Skeletal muscle satellite cell (primary cell): Measurements from ENCODE around the gene FARS2.
"Not testable (repeated sequence)": the region's sequence is repeated elsewhere in the genome, so short reads cannot be mapped to it uniquely, and the experiment has no call there.

Experiments
- H3K27me3 ChIP-seq: 2 replicates; pipeline ENCODE4 v1.7.0; 2013; ENCODE audit warnings: low read length; ENCODE audit not compliant: control insufficient read depth, insufficient read depth
- H3K36me3 ChIP-seq: 2 replicates; pipeline ENCODE4 v1.7.0; 2013; ENCODE audit warnings: mild to moderate bottlenecking, control low read depth, low read length; ENCODE audit not compliant: insufficient read depth
- H3K4me1 ChIP-seq: 2 replicates; pipeline ENCODE4 v1.7.0; 2013; ENCODE audit warnings: low read length; ENCODE audit not compliant: control insufficient read depth, insufficient read depth
- H3K4me2 ChIP-seq: 2 replicates; pipeline ENCODE4 v1.7.0; 2013; ENCODE audit warnings: mild to moderate bottlenecking, low read length
- H3K4me3 ChIP-seq: 2 replicates; pipeline ENCODE4 v1.7.0; 2013; ENCODE audit warnings: low read length
- H3K9ac ChIP-seq: 2 replicates; pipeline ENCODE4 v1.7.0; 2013; ENCODE audit warnings: mild to moderate bottlenecking, low read depth, low read length, moderate library complexity
- H3K9me3 ChIP-seq: replicated peaks from 2 replicates; pipeline ENCODE4 v1.7.0; 2013; ENCODE audit warnings: mild to moderate bottlenecking, control low read depth, low read length

Gene FARS2

DNA sequence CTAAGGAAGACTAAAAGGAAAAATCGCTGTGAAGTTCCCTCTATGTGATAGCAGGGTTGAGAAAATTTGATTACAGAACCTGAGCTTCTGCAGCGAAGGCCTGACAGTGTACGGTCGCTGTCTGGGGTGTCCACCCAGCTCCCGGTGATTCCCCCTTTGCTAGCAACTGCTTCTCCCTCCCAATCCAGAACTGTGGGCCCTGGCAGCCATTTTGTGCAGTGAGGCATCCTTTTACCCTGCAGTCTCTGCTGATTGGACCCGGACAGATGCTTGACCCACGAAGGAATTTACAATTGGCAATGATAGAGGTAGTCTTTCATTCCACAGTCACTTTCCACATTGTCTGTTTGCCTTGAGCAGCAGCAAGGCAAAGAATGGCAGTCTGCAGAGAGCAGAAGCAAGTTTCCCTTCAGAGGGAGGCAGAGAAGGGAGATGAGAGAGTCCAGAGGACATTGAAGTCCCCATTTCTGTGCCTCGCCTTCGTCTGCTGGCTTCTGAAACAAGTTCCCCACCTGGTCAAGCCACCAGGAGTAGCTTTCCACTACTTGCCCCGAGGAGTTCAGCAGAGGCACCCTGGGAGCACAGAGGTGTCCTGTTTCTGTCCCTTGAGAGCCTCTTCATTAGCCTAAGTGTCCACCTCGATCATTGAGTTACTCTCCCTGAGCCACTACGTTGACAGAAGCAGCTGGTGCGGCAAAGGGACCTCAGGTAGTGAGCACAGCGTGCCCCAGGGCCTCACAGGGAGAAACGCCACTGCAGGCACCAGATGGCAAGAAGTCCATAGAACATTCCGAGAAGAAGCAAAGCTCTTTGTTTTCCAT lies 375.1 kb downstream of the FARS2 start:
- H3K4me2 ChIP-seq = no peak overlapping the region
- H3K4me3 ChIP-seq = no peak overlapping the region
- no peaks in the 10 kb centered on the region for H3K4me1 ChIP-seq
- H3K27me3 ChIP-seq = no peaks in the 10 kb centered on the region
- H3K9me3 ChIP-seq = peaks cover 7% of the 10 kb centered on the region
- H3K36me3 ChIP-seq = no peaks in the 10 kb centered on the region
- H3K9ac ChIP-seq = no peak overlapping the region

DNA sequence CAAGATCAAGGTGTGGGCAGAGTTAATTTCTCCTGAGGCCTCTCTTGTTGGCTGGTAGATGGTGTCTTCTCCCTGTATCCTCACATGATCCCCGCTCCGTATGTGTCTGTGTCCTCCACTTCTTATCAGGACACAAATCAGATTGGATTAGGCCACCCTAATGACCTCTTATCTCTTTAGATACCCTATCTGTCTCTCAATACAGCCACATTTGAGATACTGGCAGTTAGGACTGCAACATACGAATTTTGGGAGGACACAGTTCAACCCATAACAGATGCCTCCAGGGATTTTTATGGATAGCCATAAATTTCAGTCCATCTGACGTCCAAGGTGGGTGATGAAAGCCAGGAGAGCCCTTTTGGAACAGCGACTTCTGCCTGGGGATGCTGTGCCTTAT lies 376.4 kb downstream of the FARS2 start:
- Histone ChIP-seq H3K36me3 (no peaks in the 10 kb centered on the region), H3K9ac (no peak overlapping the region), H3K9me3 (peaks cover 7% of the 10 kb centered on the region), H3K27me3 (no peaks in the 10 kb centered on the region), H3K4me3 (no peak overlapping the region), H3K4me2 (no peak overlapping the region), H3K4me1 (no peaks in the 10 kb centered on the region)

DNA sequence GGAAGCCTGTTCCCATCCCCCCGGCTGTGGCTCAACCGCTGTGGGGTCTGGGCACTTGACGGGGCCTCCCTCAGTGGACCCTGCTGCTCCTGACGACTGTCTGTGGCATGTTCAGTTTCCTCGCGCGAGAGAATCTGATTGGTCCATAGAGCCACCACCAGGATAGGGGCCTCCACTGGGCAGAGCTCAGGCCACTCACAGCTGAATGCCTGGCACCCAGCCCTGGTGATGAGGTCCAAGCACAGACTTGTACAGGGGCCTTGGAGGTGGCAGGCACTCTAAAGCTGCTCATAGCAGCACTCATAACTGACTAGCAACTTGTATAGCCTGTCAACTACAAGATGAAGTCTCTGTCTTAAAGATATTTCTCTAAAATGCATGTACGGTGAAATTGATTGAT lies 377.4 kb downstream of the FARS2 start:
- no peak overlapping the region for H3K9ac ChIP-seq
- no peaks in the 10 kb centered on the region for H3K27me3 ChIP-seq

DNA sequence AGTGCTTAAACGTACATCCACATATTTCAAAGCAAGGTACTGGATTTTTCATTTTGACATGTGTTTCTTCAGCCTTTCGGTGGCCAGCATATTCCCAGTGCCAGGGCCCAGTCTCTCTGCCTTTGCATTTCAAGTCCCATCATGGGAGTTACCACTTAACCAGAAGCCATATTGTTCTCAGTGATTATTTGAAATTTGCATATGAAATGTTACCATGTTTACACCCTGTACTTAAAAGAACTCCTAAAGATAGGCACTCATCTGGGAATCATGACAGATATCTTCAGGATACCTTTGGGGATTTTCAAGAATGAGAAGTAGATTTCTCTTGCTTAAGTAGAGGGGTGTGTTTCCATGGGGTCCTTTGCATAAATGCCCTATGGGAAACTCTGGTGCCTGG lies 377.9 kb downstream of the FARS2 start:
- H3K36me3 ChIP-seq = no peaks in the 10 kb centered on the region
- H3K4me3 ChIP-seq = no peak overlapping the region
- H3K4me2 ChIP-seq = no peak overlapping the region
- no peaks in the 10 kb centered on the region for H3K4me1 ChIP-seq
- H3K9me3 ChIP-seq = peaks cover 7% of the 10 kb centered on the region
- no peaks in the 10 kb centered on the region for H3K27me3 ChIP-seq
- no peak overlapping the region for H3K9ac ChIP-seq

More for the DNA sequence above, 377.4 kb downstream of the FARS2 start:
- H3K36me3 ChIP-seq = no peaks in the 10 kb centered on the region
- H3K4me2 ChIP-seq = no peak overlapping the region
- H3K4me3 ChIP-seq = no peak overlapping the region
- no peaks in the 10 kb centered on the region for H3K4me1 ChIP-seq
- peaks cover 7% of the 10 kb centered on the region for H3K9me3 ChIP-seq

DNA sequence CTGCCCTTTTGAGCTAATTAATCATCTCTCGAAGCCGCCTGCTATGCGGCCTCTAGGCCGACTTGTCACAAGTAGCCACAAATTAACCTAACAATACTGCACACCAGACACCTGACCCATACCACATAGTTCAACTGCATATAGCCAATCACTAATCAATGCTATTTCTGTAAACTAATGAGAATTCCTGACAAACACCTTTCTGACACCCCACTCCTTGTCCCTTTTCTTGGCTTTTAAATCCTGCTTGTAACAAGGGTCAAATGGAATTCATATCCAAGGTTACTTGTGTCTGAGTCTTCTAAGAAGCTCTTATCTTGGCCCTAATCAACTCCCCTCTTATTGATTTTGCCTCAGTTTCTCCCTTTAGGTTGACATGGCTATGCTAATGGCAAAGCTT lies 379.3 kb downstream of the FARS2 start:
- Histone ChIP-seq H3K4me1 (no peaks in the 10 kb centered on the region), H3K4me2 (no peak overlapping the region), H3K36me3 (no peaks in the 10 kb centered on the region), H3K4me3 (no peak overlapping the region), H3K9ac (no peak overlapping the region), H3K9me3 (peaks cover 7% of the 10 kb centered on the region), H3K27me3 (no peaks in the 10 kb centered on the region)

DNA sequence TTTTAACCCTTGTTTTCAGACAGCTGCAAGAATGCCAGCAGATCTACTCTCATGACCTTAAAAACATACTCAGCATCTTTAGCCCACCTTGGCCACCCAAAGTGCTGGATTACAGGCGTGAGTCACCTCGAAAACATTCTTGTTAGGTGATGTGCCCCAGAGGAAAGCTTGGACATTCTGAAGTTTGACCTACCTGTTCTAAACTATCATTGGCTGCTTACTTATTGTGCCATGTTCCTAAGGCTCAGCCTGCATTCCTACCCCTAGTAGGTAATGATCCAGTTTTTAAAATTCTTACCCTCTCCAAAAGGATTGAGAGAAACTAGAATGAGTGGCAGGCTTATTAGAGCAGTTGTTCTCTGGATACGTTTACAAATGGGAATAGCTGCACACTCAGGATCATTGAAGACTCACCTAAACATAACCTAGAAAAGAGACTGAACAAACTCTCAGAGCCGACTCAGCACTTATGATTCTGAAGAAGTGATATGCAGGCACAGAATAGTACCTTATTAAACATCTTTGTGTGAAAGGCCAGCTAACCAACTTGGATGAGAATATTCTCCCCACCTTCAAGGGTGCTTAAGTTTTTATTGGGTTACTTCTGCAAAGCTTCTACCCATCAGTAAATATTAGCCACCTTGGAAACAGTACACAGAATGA lies 383.3 kb downstream of the FARS2 start:
- H3K4me2 ChIP-seq = no peak overlapping the region
- H3K9me3 ChIP-seq = peaks cover 7% of the 10 kb centered on the region
- H3K4me3 ChIP-seq = no peak overlapping the region
- no peak overlapping the region for H3K9ac ChIP-seq
- H3K27me3 ChIP-seq = no peaks in the 10 kb centered on the region
- H3K4me1 ChIP-seq = no peaks in the 10 kb centered on the region
- no peaks in the 10 kb centered on the region for H3K36me3 ChIP-seq

DNA sequence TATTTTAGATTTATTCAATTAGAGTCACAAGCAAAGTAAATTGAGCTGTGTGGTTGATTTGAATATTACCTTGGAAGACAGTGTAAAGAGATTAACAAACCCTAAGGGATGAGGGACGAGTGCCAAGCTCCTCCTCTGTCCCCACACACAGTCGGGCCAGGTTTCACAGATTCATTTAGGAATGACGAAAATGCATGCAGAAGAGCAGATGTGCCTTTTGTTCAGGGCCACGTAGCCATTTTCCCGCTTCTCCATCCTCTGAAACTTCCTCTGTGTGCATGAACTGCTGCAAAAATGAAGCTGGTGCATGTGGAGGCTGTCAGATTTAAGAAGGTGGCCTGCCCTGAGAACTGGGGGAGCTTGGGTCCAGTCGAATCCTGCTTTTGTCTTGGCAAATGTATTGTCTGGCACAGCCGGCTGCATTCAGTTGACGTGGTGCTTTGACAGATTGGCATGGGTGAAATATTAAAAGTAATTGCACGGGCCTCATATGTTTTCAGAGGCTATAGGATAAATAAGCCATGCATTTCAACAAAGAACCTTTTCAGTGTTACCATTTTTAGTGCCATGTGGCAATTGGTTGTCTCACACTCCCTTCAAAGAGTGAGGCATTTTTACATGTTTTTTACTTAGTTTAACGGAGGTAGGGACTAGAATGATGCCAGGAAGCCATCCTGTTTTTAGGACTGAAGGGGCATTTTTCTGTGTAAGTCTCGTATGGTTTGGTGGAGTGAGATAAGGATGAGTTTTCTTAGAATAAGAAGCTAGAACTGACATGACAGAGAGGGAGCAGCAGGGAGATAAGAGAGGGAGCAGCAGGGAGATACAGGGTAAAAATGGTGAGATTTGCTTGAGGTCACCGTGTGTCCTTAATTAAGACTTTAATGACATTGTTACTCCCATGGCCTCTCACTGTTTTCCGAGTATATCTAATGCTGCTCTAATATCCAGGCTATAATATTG lies 384.3 kb downstream of the FARS2 start:
- Histone ChIP-seq H3K27me3 (no peaks in the 10 kb centered on the region), H3K4me2 (no peak overlapping the region), H3K9ac (no peak overlapping the region), H3K36me3 (no peaks in the 10 kb centered on the region), H3K4me3 (no peak overlapping the region), H3K4me1 (no peaks in the 10 kb centered on the region), H3K9me3 (peaks cover 4% of the 10 kb centered on the region)

DNA sequence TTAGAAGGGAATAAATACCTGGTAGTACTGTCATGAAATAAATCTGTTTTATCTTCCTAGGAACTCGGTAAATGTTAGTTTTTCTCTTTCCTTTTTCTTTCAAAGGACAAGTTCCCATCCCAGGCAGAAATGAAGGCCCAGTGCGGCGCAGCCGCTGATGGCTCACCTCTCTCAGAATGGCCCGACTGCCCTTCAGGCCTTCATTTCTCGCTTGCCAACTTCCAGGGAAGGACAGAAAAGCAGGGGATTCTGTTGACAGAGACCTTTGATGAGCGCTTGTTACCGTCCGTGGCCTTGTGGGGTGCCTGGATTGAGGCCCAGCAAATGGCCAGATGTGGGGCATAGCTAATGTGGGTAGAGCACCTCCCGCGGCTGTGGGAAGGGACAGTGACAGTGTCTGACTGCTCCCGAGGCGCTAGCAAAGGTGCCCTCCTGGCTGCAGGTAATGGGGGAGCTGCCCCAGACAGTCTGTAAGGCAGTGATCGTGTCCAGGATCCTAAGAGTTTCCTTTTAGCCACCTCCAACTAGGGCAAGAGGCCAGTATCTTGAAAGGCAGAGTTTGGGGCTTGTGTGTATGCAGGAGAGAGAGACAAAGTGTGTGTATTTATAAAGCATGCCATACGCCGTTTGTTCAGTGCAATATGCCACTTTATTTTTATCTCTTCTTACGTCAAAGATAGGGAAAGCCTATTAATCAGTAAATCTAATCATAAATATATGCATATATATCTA lies 391.3 kb downstream of the FARS2 start:
- H3K9me3 ChIP-seq = no peaks in the 10 kb centered on the region
- no peaks in the 10 kb centered on the region for H3K4me1 ChIP-seq
- H3K27me3 ChIP-seq = no peaks in the 10 kb centered on the region
- no peaks in the 10 kb centered on the region for H3K36me3 ChIP-seq
- H3K9ac ChIP-seq = no peak overlapping the region
- H3K4me3 ChIP-seq = no peak overlapping the region
- H3K4me2 ChIP-seq = no peak overlapping the region

DNA sequence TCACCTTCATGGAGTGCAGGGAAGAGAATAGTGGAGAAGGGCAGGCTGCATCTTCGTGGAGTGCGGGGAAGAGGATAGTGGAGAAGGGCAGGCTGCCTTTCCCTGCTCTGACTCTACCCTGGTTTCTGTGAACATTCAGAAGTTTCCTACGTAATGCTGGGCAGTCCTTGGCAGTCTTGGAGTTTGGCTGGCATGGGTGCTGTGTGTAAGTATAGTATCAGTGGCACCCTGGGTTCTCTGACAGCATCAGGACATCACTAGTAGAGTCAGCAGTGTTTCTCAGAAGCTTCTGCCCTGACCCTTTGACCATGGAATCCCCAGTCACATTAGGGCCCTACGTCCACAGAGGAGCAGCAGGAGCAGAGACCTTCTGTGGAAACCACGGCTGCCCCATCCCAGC lies 392.5 kb downstream of the FARS2 start:
- Histone ChIP-seq H3K4me3 (no peak overlapping the region), H3K4me2 (no peak overlapping the region), H3K9ac (no peak overlapping the region), H3K4me1 (no peaks in the 10 kb centered on the region), H3K9me3 (no peaks in the 10 kb centered on the region), H3K36me3 (no peaks in the 10 kb centered on the region), H3K27me3 (no peaks in the 10 kb centered on the region)

DNA sequence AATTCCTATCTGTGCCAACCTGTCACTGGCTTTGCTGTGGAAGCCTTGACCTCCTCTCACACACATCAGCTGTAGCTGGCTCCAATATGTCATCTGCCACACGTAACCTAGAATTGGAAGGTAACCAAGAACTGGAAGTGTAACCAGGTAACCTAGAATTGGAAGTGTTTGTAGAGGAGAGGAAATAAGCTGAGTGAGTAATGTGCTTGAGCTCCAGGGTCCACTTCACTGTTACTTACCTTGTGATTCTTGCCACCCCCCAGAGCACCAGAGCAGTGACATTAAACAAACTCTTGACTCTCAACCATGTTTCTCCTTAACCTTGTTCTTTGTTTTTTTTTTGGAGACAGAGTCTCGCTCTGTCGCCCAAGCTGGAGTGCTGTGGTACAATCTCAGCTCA lies 394.9 kb downstream of the FARS2 start:
- Histone ChIP-seq H3K4me2 (no peak overlapping the region), H3K27me3 (no peaks in the 10 kb centered on the region), H3K9me3 (no peaks in the 10 kb centered on the region), H3K36me3 (no peaks in the 10 kb centered on the region), H3K4me3 (no peak overlapping the region), H3K4me1 (no peaks in the 10 kb centered on the region), H3K9ac (no peak overlapping the region)

DNA sequence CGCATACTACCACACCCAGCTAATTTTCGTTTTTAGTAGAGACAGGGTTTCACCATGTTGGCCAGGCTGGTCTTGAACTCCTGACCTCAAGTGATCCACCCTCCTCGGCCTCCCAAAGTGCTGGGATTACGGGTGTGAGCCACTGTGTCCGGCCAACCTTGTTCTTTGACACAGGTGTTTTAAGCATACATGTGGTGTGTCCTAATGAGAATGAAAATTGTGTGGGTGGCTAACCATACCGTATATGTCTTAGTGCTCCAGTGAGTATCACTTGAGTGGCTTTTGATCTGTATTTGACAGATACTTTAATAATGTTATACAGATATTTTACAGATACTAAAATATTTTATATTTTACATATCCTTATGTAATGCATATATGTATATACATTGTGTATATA lies 395.4 kb downstream of the FARS2 start:
- not testable (repeated sequence) for H3K9ac ChIP-seq, H3K4me2 ChIP-seq, H3K27me3 ChIP-seq, H3K9me3 ChIP-seq, H3K4me3 ChIP-seq, H3K36me3 ChIP-seq, H3K4me1 ChIP-seq
